Neuronal stem cell (in vitro differentiated cells): Measurements from ENCODE around the gene NFXL1.

Experiments
- DNase-seq: peaks from one replicate; pipeline ENCODE4 v3.0.0-alpha.2; 2013; ENCODE audit warnings: low spot score
- H2AFZ ChIP-seq: one replicate; pipeline ENCODE4 v1.6.1; 2013; ENCODE audit warnings: mild to moderate bottlenecking, low read length, inconsistent platforms
- H2AK5ac ChIP-seq: 2 replicates; pipeline ENCODE4 v1.6.1; 2013; ENCODE audit warnings: low read depth, mild to moderate bottlenecking, inconsistent platforms, low read length, moderate library complexity, mixed read lengths
- H2BK120ac ChIP-seq: 2 replicates; pipeline ENCODE4 v1.6.1; 2013; ENCODE audit warnings: low read depth, mild to moderate bottlenecking, inconsistent platforms, low read length, moderate library complexity, mixed read lengths
- H2BK12ac ChIP-seq: one replicate; pipeline ENCODE4 v1.6.1; 2013; ENCODE audit warnings: low read length, inconsistent platforms
- H2BK15ac ChIP-seq: 2 replicates; pipeline ENCODE4 v1.6.1; 2013; ENCODE audit warnings: mild to moderate bottlenecking, low read length, inconsistent platforms, mixed read lengths
- H2BK5ac ChIP-seq: one replicate; pipeline ENCODE4 v1.6.1; 2013; ENCODE audit warnings: inconsistent platforms, mild to moderate bottlenecking, low read length, moderate library complexity
- H3K14ac ChIP-seq: one replicate; pipeline ENCODE4 v1.6.1; 2013; ENCODE audit warnings: low read length, inconsistent platforms
- H3K18ac ChIP-seq: 2 replicates; pipeline ENCODE4 v1.6.1; 2013; ENCODE audit warnings: low read length, inconsistent platforms
- H3K23ac ChIP-seq: 2 replicates; pipeline ENCODE4 v1.6.1; 2013; ENCODE audit warnings: low read depth, mild to moderate bottlenecking, mixed read lengths, low read length, inconsistent platforms; ENCODE audit not compliant: poor library complexity
- H3K27ac ChIP-seq: replicated peaks from 3 replicates; pipeline ENCODE4 v1.5.1; 2013; ENCODE audit warnings: low read length, inconsistent platforms
- H3K27me3 ChIP-seq, 3 experiments: 2 replicates each; pipeline ENCODE4 v1.6.1; 2013; ENCODE audit warnings: low read length in 3 of 3, mild to moderate bottlenecking in 2 of 3, inconsistent platforms in 1 of 3, low read depth in 1 of 3, mixed read lengths in 1 of 3, moderate library complexity in 1 of 3; ENCODE audit not compliant: control insufficient read depth in 3 of 3, insufficient read depth in 3 of 3
- H3K36me3 ChIP-seq, 2 donors: replicated peaks in 1 of 2; 2 replicates each; pipeline ENCODE4 v1.6.1; 2013; ENCODE audit warnings: low read length in 2 of 2; ENCODE audit not compliant: control insufficient read depth in 2 of 2, insufficient read depth in 2 of 2
- H3K4ac ChIP-seq: 2 replicates; pipeline ENCODE4 v1.6.1; 2013; ENCODE audit warnings: inconsistent platforms, mild to moderate bottlenecking, low read length, moderate library complexity
- H3K4me1 ChIP-seq, 2 donors: 1 replicate in 1 of 2; 2 replicates in 1 of 2; pipeline ENCODE4 v1.6.1; 2013; ENCODE audit warnings: low read length in 2 of 2, low read depth in 1 of 2; ENCODE audit not compliant: control insufficient read depth in 2 of 2, insufficient read depth in 1 of 2
- H3K4me2 ChIP-seq: one replicate; pipeline ENCODE4 v1.6.1; 2013; ENCODE audit warnings: mild to moderate bottlenecking, low read length, inconsistent platforms; ENCODE audit not compliant: insufficient read depth, poor library complexity, severe bottlenecking
- H3K4me3 ChIP-seq, 2 donors: 2 replicates each; pipeline ENCODE4 v1.5.1; 2013; ENCODE audit warnings: low read length in 2 of 2, mild to moderate bottlenecking in 2 of 2, inconsistent platforms in 1 of 2, moderate library complexity in 1 of 2
- H3K79me1 ChIP-seq: one replicate; pipeline ENCODE4 v1.6.1; 2013; ENCODE audit warnings: low read depth, mild to moderate bottlenecking, inconsistent platforms, low read length, moderate library complexity
- H3K9ac ChIP-seq: one replicate; pipeline ENCODE4 v1.6.1; 2013; ENCODE audit warnings: mild to moderate bottlenecking, low read depth, low read length, inconsistent platforms; ENCODE audit not compliant: poor library complexity
- H3K9me3 ChIP-seq, 2 donors: replicated peaks in 1 of 2; 2 replicates each; pipeline versions ENCODE3 to v1.6.1; 2013; ENCODE audit warnings: low read length in 2 of 2, mild to moderate bottlenecking in 2 of 2, inconsistent platforms in 1 of 2, low read depth in 1 of 2, mixed read lengths in 1 of 2, moderate library complexity in 1 of 2; ENCODE audit not compliant: control insufficient read depth in 2 of 2, insufficient read depth in 1 of 2
- H4K8ac ChIP-seq: one replicate; pipeline ENCODE4 v1.6.1; 2013; ENCODE audit warnings: low read depth, mild to moderate bottlenecking, inconsistent platforms, low read length, moderate library complexity
- H4K91ac ChIP-seq: one replicate; pipeline ENCODE4 v1.6.1; 2013; ENCODE audit warnings: low read length, low read depth, mild to moderate bottlenecking, inconsistent platforms; ENCODE audit not compliant: poor library complexity
- WGBS, 2 donors: extraction: QIAGEN DNeasy Blood & Tissue Kit; methylation state at CpG; one replicate each; pipeline ENCODE4 v1.1.7; 2013; ENCODE audit warnings: missing lambda C conversion rate in 2 of 2, mixed read lengths in 1 of 2; ENCODE audit not compliant: insufficient read length in 2 of 2, insufficient replicate concordance in 1 of 2; ENCODE audit errors: extremely low coverage in 2 of 2; 5-methylcytosine and 5-hydroxymethylcytosine counted together

NFXL1 gene

DNA sequence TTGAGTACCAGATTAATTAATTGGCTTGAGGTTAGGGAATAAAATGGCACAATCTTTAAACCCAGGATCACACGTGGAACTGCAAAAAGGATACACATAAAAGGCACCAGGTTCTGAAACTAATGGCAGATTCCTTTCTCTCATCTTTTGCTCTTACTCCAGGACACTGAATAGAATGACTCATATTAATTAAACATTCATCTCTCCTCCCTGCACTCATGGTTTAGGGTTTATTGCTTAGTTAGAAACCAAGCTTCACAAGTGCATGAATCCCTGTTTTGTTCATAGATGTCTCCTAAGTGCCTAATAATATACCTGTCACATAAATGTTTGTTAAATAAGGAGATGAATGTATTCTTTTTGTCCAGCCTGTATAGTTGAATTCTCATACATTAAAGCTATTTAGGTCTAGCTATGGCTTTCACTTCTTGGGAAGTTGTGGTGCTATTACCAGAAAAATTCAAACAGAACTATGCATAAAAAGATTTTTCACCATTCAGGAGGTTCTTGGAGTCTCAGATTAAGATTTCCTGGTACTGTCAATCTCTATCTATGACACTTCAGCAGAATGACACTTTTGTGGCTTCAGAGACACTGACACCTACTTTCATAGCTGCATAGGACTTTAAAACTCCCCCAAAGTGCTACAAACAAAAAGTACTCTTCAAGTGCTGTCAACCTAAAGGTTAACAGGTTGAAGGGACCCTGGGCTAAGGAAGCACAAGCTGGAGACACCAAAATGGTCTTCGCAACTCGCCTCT is 83.9 kb downstream of the NFXL1 start:
- H2BK5ac ChIP-seq: no peak overlapping the region
- DNase-seq: no peak
- no peak overlapping the region for H2BK15ac ChIP-seq
- H4K8ac ChIP-seq: no peak overlapping the region
- WGBS, 2 donors: no CpG with 5 or more reads among the region's 3 CpGs
- peaks cover 0 to 3% of the 10 kb centered on the region in 2 donors for H3K4me1 ChIP-seq
- H3K4ac ChIP-seq: no peak overlapping the region
- no peak overlapping the region for H3K18ac ChIP-seq
- H3K4me3 ChIP-seq: no peak overlapping the region
- no peak overlapping the region for H2BK12ac ChIP-seq
- H3K79me1 ChIP-seq: no peaks in the 10 kb centered on the region
- H2BK120ac ChIP-seq: no peak overlapping the region
- H3K36me3 ChIP-seq: no peaks in the 10 kb centered on the region
- no peak overlapping the region for H3K23ac ChIP-seq
- H3K27ac ChIP-seq: no peak overlapping the region
- peaks cover 0 to 12% of the 10 kb centered on the region in 2 donors for H3K9me3 ChIP-seq
- H4K91ac ChIP-seq: no peak overlapping the region
- no peak overlapping the region for H2AK5ac ChIP-seq
- no peak overlapping the region for H3K9ac ChIP-seq
- H3K27me3 ChIP-seq: no peaks in the 10 kb centered on the region
- no peak overlapping the region for H2AFZ ChIP-seq
- H3K4me2 ChIP-seq: no peak overlapping the region
- H3K14ac ChIP-seq: no peak overlapping the region

DNA sequence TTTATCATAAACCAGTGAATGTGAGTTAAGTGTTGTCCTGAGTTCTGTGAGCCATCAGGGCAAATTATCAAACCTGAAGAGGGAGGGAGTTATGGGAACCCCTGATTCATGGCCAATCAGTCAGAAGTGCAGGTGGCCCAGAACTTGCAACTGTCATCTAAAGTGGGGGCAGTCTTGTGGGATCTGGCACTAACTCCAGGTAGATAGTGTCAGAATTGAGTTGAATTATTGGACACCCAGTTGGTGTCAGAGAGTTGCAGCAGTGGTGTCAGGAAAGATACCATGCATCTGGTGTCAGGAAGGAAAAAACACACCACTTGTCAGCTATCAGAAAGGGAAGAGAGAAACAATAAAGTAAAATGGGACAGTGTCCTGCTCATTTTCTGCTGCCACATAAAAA is 84.9 kb downstream of the NFXL1 start:
- Histone ChIP-seq H2BK12ac (no peak overlapping the region), H3K9ac (no peak overlapping the region), H3K4ac (no peak overlapping the region), H4K91ac (no peak overlapping the region), H3K79me1 (no peaks in the 10 kb centered on the region), H3K27me3 (no peaks in the 10 kb centered on the region), H2AFZ (no peak overlapping the region), H4K8ac (no peak overlapping the region), H3K4me2 (no peak overlapping the region), H2AK5ac (no peak overlapping the region), H3K36me3 (no peaks in the 10 kb centered on the region), H3K27ac (no peak overlapping the region), H3K4me3 (no peak overlapping the region), H2BK15ac (no peak overlapping the region), H3K18ac (no peak overlapping the region), H2BK5ac (no peak overlapping the region), H3K14ac (no peak overlapping the region), H2BK120ac (no peak overlapping the region), H3K4me1 (peaks cover 4 to 7% of the 10 kb centered on the region in 2 donors), H3K9me3 (peaks cover 0 to 12% of the 10 kb centered on the region in 2 donors), H3K23ac (no peak overlapping the region)
- DNase-seq: no peak

DNA sequence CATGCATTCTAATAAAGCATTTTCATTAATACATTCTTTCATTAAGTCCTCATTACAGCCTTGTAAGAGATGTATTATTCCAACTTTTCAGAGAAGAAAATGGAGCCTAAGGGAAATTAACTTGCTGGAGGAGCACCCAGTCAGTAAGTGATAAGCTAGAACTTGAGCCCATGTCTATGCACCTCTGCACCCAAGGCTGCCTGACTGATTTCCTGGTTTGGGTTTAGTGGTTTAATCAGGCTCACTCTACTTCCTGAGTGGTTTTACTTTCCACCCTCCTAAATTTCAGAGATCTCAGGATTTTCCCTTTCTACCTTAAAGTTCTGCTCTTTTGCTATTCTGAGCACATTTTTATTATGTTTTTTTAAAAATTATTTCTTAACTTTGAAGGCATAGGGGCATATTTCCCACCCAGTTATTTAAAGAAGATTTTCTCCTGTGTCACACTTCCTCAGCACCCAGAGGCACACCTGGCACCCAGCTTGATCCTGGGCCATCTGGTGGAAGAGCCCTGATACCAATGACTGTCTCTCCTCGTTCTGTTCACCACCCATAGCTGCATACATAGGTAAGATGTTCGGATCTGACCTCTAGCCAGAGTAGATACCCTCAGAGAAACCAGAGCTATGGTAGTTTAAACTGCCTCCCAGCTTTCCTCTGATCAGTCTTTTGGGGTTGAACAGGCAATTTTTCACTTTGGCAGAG is 86.9 kb downstream of the NFXL1 start:
- H2BK15ac ChIP-seq: no peak overlapping the region
- no peak overlapping the region for H4K8ac ChIP-seq
- H3K27ac ChIP-seq: no peak overlapping the region
- H3K9ac ChIP-seq: no peak overlapping the region
- no peak overlapping the region for H3K4ac ChIP-seq
- H3K23ac ChIP-seq: no peak overlapping the region
- peaks cover 4 to 7% of the 10 kb centered on the region in 2 donors for H3K4me1 ChIP-seq
- H4K91ac ChIP-seq: no peak overlapping the region
- H2AK5ac ChIP-seq: no peak overlapping the region
- H3K4me2 ChIP-seq: no peak overlapping the region
- no peak overlapping the region for H3K18ac ChIP-seq
- no peak overlapping the region for H2BK5ac ChIP-seq
- no peak overlapping the region for H2BK12ac ChIP-seq
- H3K4me3 ChIP-seq: no peak overlapping the region
- DNase-seq: no peak
- H3K36me3 ChIP-seq: no peaks in the 10 kb centered on the region
- no peak overlapping the region for H3K14ac ChIP-seq
- H3K9me3 ChIP-seq: no peaks in the 10 kb centered on the region
- no peak overlapping the region for H2AFZ ChIP-seq
- no peaks in the 10 kb centered on the region for H3K27me3 ChIP-seq
- H3K79me1 ChIP-seq: no peaks in the 10 kb centered on the region
- WGBS, 2 donors: no CpG with 5 or more reads among the region's 2 CpGs
- H2BK120ac ChIP-seq: no peak overlapping the region

DNA sequence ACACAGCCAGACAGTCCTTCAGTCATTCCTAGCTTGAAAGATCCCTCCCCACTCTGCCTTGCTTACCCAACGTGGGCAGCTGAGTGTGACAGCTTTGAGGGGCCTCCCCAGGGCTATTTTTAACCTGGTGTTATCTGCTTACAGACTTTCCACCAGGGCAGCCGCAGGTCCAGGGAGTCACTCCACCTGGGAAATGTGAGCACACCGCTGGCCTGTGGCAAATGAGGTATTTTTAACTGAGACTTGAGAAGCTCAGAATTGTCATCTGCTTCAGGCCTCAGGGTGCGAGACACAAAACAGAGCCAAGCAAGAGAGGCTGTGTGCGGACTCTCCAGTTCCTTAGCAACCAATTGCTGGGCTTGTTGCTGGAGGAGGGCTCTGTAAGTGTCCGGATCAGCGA is 89.5 kb downstream of the NFXL1 start:
- no peak overlapping the region for H3K4ac ChIP-seq
- H3K27ac ChIP-seq: no peak overlapping the region

More for the DNA sequence above, 89.5 kb downstream of the NFXL1 start:
- no peaks in the 10 kb centered on the region for H3K9me3 ChIP-seq
- H3K18ac ChIP-seq: peak overlapping the region; percentile 44
- WGBS, 2 donors: no CpG with 5 or more reads among the region's 7 CpGs
- peaks cover 4 to 7% of the 10 kb centered on the region in 2 donors for H3K4me1 ChIP-seq
- H2AK5ac ChIP-seq: no peak overlapping the region
- H2BK12ac ChIP-seq: no peak overlapping the region
- H4K8ac ChIP-seq: no peak overlapping the region
- no peak overlapping the region for H3K23ac ChIP-seq
- no peak overlapping the region for H3K14ac ChIP-seq
- H2AFZ ChIP-seq: peak overlapping the region; percentile 83
- no peaks in the 10 kb centered on the region for H3K36me3 ChIP-seq
- no peaks in the 10 kb centered on the region for H3K79me1 ChIP-seq
- no peak for DNase-seq
- H3K4me3 ChIP-seq: no peak overlapping the region
- H2BK5ac ChIP-seq: no peak overlapping the region
- H3K9ac ChIP-seq: no peak overlapping the region
- H2BK15ac ChIP-seq: no peak overlapping the region
- H2BK120ac ChIP-seq: no peak overlapping the region
- no peak overlapping the region for H3K4me2 ChIP-seq
- H3K27me3 ChIP-seq: no peaks in the 10 kb centered on the region
- H4K91ac ChIP-seq: no peak overlapping the region
